GM08714 (cell line): ENCODE measurements around the gene OSBPL2.

ENCODE experiments used
- H3K4me3 ChIP-seq: fragments of 200-500 bp; sonication (Bioruptor generic); 2 replicates; pipeline ENCODE4 v1.5.1; 2014; ENCODE audit warnings: mild to moderate bottlenecking, low read length, inconsistent platforms
- ZNF274 ChIP-seq: IDR thresholded peaks from 2 replicates; pipeline ENCODE4 v1.6.1; 2012; ENCODE audit warnings: mild to moderate bottlenecking, low read depth, low read length

Gene OSBPL2

GRCh38 chr20:62330576-62331317 lies 92.4 kb downstream of the OSBPL2 start:
- no peak for TF ChIP-seq ZNF274

GRCh38 chr20:62331347-62331746 lies 93.0 kb downstream of the OSBPL2 start:
- no peak for TF ChIP-seq ZNF274
- H3K4me3 ChIP-seq, result no peak overlapping the region

More at GRCh38 chr20:62330576-62331317, 92.4 kb downstream of the OSBPL2 start:
- H3K4me3 ChIP-seq, result no peak overlapping the region

GRCh38 chr20:62332421-62332820 lies 94.1 kb downstream of the OSBPL2 start:
- no peak overlapping the region for H3K4me3 ChIP-seq
- TF ChIP-seq ZNF274, result no peak

- no peak for TF ChIP-seq ZNF274
- H3K4me3 ChIP-seq, result no peak overlapping the region
These were observed 94.9 kb downstream of the OSBPL2 start for GRCh38 chr20:62332989-62333819.

- TF ChIP-seq ZNF274, result no peak
These were observed 95.7 kb downstream of the OSBPL2 start for GRCh38 chr20:62333820-62334595.

GRCh38 chr20:62334881-62335280 lies 96.6 kb downstream of the OSBPL2 start:
- no peak overlapping the region for H3K4me3 ChIP-seq
- no peak for TF ChIP-seq ZNF274

More at GRCh38 chr20:62333820-62334595, 95.7 kb downstream of the OSBPL2 start:
- no peak overlapping the region for H3K4me3 ChIP-seq

- no peak overlapping the region for H3K4me3 ChIP-seq
- no peak for TF ChIP-seq ZNF274
These were observed 97.2 kb downstream of the OSBPL2 start for GRCh38 chr20:62335532-62335931.

- no peak for TF ChIP-seq ZNF274
- H3K4me3 ChIP-seq, result no peak overlapping the region
These were observed 98.0 kb downstream of the OSBPL2 start for GRCh38 chr20:62336329-62336728.

GRCh38 chr20:62336775-62337557 lies 98.6 kb downstream of the OSBPL2 start:
- H3K4me3 ChIP-seq, result no peak overlapping the region
- no peak for TF ChIP-seq ZNF274

GRCh38 chr20:62337558-62338293 lies 99.4 kb downstream of the OSBPL2 start:
- no peak overlapping the region for H3K4me3 ChIP-seq
- TF ChIP-seq ZNF274, result no peak

GRCh38 chr20:62338294-62338620 lies 99.9 kb downstream of the OSBPL2 start:
- no peak overlapping the region for H3K4me3 ChIP-seq
- no peak for TF ChIP-seq ZNF274

GRCh38 chr20:62339647-62340062 lies 101.3 kb downstream of the OSBPL2 start:
- TF ChIP-seq ZNF274, result no peak
- peak overlapping the region; percentile 30; the same call in 1 of the 2 replicates for H3K4me3 ChIP-seq

GRCh38 chr20:62342910-62343309 lies 104.6 kb downstream of the OSBPL2 start:
- H3K4me3 ChIP-seq, result no peak overlapping the region
- no peak for TF ChIP-seq ZNF274
